GM18499 (cell line): ENCODE measurements around the gene RDX.

Experiments
- ATAC-seq: cut with Tn5 transposase; IDR thresholded peaks from one replicate; pipeline ENCODE4 v1.9.1; 2021; ENCODE audit warnings: moderate number of reproducible peaks; ENCODE audit not compliant: insufficient read depth, unreplicated experiment

Gene RDX

GRCh38 chr11:110147962-110148709 is 148.3 kb downstream of the RDX start:
- ATAC-seq, result no peak

GRCh38 chr11:110141812-110142211 is 154.6 kb downstream of the RDX start:
- ATAC-seq, result no peak

GRCh38 chr11:110134110-110134509 is 162.3 kb downstream of the RDX start:
- no peak for ATAC-seq

- no peak for ATAC-seq
These were observed 163.3 kb downstream of the RDX start for GRCh38 chr11:110133160-110133559.

- no peak for ATAC-seq
These were observed 164.9 kb downstream of the RDX start for GRCh38 chr11:110131386-110132123.

GRCh38 chr11:110130642-110131238 is 165.7 kb downstream of the RDX start:
- ATAC-seq, result no peak

GRCh38 chr11:110128161-110128560 is 168.3 kb downstream of the RDX start:
- ATAC-seq, result no peak

GRCh38 chr11:110126936-110127335 is 169.5 kb downstream of the RDX start:
- no peak for ATAC-seq

- ATAC-seq, result no peak
These were observed 170.8 kb downstream of the RDX start for GRCh38 chr11:110125632-110126031.
